Measurements from ENCODE around the gene PRR5L.
"Not testable (repeated sequence)": the region's sequence is repeated elsewhere in the genome, so short reads cannot be mapped to it uniquely, and the experiment has no call there.

Gene PRR5L

DNA sequence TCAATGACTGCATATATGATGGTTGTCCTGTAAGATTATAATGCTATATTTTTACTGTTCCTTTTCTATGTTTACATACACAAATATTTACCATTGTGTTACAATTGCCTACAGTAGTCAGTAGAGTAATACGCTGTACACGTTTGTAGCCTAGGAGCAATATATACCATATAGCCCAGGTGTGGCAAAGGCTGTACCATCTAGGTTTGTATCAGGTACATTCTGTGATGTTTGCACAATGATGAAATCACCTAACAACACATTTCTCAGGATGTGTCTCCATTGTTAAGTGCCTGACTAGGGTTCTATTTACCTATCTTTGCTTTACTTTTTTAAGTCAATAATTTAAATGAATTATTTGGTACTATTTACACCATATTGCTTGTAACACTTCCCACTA is 21.9 kb downstream of the PRR5L start:
- Histone ChIP-seq H3K27ac (ENCODE audit: low read depth, low read length) (no peak overlapping the region), H3K4me1 (ENCODE audit: control insufficient read depth in 1 of 2, insufficient read depth in 2 of 2, low read length in 2 of 2) (no peaks in the 10 kb centered on the region), H3K36me3 (ENCODE audit: control insufficient read depth in 1 of 2, insufficient read depth in 2 of 2, low read length in 2 of 2) (no peaks in the 10 kb centered on the region), H3K9ac (ENCODE audit: low read depth in 1 of 2, low read length in 2 of 2) (no peak overlapping the region), H3K27me3 (ENCODE audit: control insufficient read depth in 1 of 2, insufficient read depth in 2 of 2, low read length in 2 of 2) (no peaks in the 10 kb centered on the region), H3K4me3 (ENCODE audit: low read depth in 1 of 2, low read length in 2 of 2) (no peak overlapping the region), H3K9me3 (ENCODE audit: control insufficient read depth in 1 of 2, low read length in 2 of 2) (no peaks in the 10 kb centered on the region)

DNA sequence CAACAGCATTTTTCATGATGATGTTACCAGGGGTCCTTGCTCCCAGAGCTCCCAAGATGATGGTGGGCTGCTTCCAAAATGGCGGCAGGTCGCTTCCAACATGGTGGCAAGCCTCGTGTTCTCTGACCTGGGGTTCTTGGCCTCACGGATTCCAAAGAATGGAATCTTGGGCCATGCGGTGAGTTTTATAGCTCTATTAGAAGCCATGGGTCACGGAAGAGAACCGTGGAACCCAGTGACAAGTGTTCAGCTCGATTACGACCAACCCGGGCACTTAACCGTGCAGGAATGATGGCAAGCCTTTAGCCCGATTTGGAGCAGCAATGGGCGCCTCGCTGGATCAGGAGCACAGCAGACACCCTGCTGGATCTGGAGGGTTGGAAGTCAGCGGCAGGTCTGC is 28.9 kb downstream of the PRR5L start:
- not testable (repeated sequence) for H3K4me3 ChIP-seq (ENCODE audit: low read depth in 1 of 2, low read length in 2 of 2); H3K27ac ChIP-seq (ENCODE audit: low read depth, low read length); H3K9me3 ChIP-seq (ENCODE audit: control insufficient read depth in 1 of 2, low read length in 2 of 2); H3K9ac ChIP-seq (ENCODE audit: low read depth in 1 of 2, low read length in 2 of 2); H3K27me3 ChIP-seq (ENCODE audit: control insufficient read depth in 1 of 2, insufficient read depth in 2 of 2, low read length in 2 of 2); H3K36me3 ChIP-seq (ENCODE audit: control insufficient read depth in 1 of 2, insufficient read depth in 2 of 2, low read length in 2 of 2)
- peaks cover 0 to 13% of the 10 kb centered on the region in 2 donors for H3K4me1 ChIP-seq (ENCODE audit: control insufficient read depth in 1 of 2, insufficient read depth in 2 of 2, low read length in 2 of 2)

DNA sequence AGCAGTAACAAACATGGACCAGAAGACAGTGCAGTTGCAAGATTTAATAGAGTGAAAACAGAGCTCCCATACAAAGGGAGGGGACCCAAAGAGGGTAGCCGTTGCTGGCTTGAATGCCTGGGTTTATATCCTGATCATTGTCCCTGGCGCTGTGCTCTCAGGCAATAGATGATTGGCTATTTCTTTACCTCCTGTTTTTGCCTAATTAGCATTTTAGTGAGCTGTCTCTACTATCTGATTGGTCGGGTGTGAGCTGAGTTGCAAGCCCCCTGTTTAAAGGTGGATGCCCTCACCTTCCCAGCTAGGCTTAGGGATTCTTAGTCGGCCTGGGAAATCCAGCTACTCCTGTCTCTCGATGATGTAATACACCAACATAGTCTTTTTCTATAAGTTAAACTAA is 29.3 kb downstream of the PRR5L start:
- not testable (repeated sequence) for H3K9ac ChIP-seq (ENCODE audit: low read depth in 1 of 2, low read length in 2 of 2); H3K27ac ChIP-seq (ENCODE audit: low read depth, low read length); H3K27me3 ChIP-seq (ENCODE audit: control insufficient read depth in 1 of 2, insufficient read depth in 2 of 2, low read length in 2 of 2); H3K36me3 ChIP-seq (ENCODE audit: control insufficient read depth in 1 of 2, insufficient read depth in 2 of 2, low read length in 2 of 2); H3K4me3 ChIP-seq (ENCODE audit: low read depth in 1 of 2, low read length in 2 of 2); H3K9me3 ChIP-seq (ENCODE audit: control insufficient read depth in 1 of 2, low read length in 2 of 2)
- H3K4me1 ChIP-seq (ENCODE audit: control insufficient read depth in 1 of 2, insufficient read depth in 2 of 2, low read length in 2 of 2): peaks cover 0 to 13% of the 10 kb centered on the region in 2 donors

DNA sequence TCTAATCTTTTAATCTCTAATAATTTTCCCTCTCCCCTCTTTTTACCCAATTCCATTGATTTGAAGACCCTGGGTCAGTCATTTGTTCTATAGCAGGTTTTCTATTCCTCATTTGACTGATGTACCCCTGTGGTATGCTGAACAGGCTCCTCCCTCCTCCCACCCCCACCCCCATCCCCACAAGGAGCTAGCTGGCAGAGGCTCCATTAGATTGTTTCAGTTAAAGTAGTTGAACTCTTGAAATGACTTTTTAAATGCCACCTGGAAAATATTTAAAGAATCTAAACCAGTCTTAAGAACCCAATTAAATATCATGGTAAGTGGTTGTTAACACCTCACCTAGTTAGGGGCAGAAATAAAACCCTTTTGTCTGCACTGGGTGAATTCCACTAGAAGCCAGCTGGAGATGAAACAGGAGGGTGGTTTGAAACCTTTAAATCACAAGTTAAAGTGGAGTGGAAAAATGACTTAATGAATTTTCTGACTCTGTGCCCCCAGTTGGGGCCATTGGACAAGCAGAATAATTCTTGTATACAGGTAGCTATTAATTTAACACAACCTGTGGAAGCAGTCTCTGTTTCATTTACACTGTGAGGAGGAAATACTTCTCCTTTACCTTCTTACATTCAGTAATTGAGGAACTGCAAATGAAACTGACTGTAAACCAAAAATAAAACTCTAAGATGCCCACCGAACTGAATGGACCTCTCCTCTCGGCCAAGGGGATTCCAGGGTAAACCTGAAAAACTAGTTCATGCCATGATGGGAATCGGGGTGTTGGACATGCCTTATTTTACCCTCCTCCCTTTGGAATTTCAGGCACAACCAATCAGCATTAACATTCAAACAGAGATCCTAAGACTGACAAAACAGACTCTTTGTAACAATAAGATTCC is 30.7 kb downstream of the PRR5L start:
- Histone ChIP-seq H3K27ac (ENCODE audit: low read depth, low read length) (no peak overlapping the region), H3K4me1 (ENCODE audit: control insufficient read depth in 1 of 2, insufficient read depth in 2 of 2, low read length in 2 of 2) (peaks cover 0 to 13% of the 10 kb centered on the region in 2 donors), H3K9ac (ENCODE audit: low read depth in 1 of 2, low read length in 2 of 2) (no peak overlapping the region), H3K27me3 (ENCODE audit: control insufficient read depth in 1 of 2, insufficient read depth in 2 of 2, low read length in 2 of 2) (no peaks in the 10 kb centered on the region), H3K4me3 (ENCODE audit: low read depth in 1 of 2, low read length in 2 of 2) (no peak overlapping the region), H3K9me3 (ENCODE audit: control insufficient read depth in 1 of 2, low read length in 2 of 2) (no peaks in the 10 kb centered on the region), H3K36me3 (ENCODE audit: control insufficient read depth in 1 of 2, insufficient read depth in 2 of 2, low read length in 2 of 2) (no peaks in the 10 kb centered on the region)

DNA sequence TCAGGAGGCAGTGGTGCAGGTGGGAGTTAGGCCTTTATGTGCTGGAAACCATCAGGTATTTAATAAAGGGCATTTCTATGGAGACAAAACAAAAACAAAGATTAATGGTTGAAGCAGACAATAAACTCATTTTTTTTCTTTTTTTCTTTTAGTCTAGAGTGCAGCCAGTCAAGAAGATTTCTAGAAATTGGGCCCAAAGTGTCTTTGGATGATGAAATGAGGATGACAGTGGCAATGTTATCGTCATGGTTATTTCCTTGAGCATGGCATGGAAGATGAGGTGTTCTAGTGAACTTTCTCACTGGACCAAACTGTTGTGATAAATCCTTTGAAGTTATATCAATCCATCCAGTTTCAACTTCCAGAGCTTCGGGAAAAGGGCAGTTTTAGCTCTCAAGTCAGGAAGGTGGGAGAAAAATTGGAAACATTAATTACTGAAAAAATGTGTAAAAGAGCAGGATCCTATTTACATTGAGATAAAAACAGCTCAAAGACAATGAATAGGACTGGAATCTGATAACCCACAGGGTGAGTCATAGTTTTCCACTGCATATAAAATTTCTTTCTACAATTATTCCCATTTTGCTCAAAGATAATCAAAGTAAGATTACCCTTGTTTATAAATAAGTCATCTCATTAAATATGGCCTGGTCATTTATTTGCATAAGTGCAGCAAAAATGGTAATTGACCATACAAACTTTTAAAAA is 33.0 kb downstream of the PRR5L start:
- Histone ChIP-seq H3K4me1 (ENCODE audit: control insufficient read depth in 1 of 2, insufficient read depth in 2 of 2, low read length in 2 of 2) (peaks cover 0 to 13% of the 10 kb centered on the region in 2 donors), H3K9ac (ENCODE audit: low read depth in 1 of 2, low read length in 2 of 2) (no peak overlapping the region), H3K36me3 (ENCODE audit: control insufficient read depth in 1 of 2, insufficient read depth in 2 of 2, low read length in 2 of 2) (no peaks in the 10 kb centered on the region), H3K27me3 (ENCODE audit: control insufficient read depth in 1 of 2, insufficient read depth in 2 of 2, low read length in 2 of 2) (no peaks in the 10 kb centered on the region), H3K27ac (ENCODE audit: low read depth, low read length) (no peak overlapping the region), H3K4me3 (ENCODE audit: low read depth in 1 of 2, low read length in 2 of 2) (no peak overlapping the region), H3K9me3 (ENCODE audit: control insufficient read depth in 1 of 2, low read length in 2 of 2) (no peaks in the 10 kb centered on the region)

DNA sequence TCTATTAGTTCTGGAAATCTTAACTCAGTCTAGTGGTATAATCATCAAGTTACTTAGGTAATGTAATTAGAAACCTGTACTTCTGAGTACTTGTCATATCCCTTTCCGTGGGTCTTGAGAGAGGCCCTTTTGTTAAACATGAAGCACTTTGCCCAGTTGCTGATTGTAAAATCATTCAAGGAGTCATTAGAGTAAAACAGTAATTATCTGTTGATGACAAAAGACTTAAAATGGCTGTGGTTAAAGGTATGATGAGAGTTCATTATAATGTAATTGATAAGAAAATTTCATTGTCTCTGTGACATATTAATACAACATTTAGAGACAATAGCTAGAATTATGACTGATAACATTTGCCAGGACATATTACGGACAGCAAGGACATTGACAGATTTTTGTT is 34.3 kb downstream of the PRR5L start:
- Histone ChIP-seq H3K9ac (ENCODE audit: low read depth in 1 of 2, low read length in 2 of 2) (no peak overlapping the region), H3K9me3 (ENCODE audit: control insufficient read depth in 1 of 2, low read length in 2 of 2) (no peaks in the 10 kb centered on the region), H3K27ac (ENCODE audit: low read depth, low read length) (no peak overlapping the region), H3K36me3 (ENCODE audit: control insufficient read depth in 1 of 2, insufficient read depth in 2 of 2, low read length in 2 of 2) (no peaks in the 10 kb centered on the region), H3K27me3 (ENCODE audit: control insufficient read depth in 1 of 2, insufficient read depth in 2 of 2, low read length in 2 of 2) (no peaks in the 10 kb centered on the region), H3K4me3 (ENCODE audit: low read depth in 1 of 2, low read length in 2 of 2) (no peak overlapping the region), H3K4me1 (ENCODE audit: control insufficient read depth in 1 of 2, insufficient read depth in 2 of 2, low read length in 2 of 2) (peaks cover 0 to 13% of the 10 kb centered on the region in 2 donors)

DNA sequence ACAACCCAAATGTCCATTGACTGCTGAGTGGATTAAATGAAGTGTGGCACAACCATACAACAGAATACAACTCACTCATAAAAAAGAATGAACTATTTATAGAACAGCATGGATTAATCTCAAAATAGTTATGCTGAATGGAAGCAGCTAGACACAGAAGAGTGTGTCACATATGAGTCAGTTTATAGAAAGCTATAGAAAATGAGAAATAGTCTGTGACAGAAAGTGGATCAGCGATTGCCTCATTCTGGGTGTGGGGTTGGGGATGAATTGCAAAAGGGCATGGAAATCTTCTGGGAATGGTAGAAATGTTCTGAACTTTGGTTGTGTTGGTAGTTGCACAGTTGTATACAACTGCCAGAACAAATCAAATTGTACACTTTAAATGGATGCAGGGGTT is 37.4 kb downstream of the PRR5L start:
- H3K4me3 ChIP-seq (ENCODE audit: low read depth in 1 of 2, low read length in 2 of 2): no peak overlapping the region
- H3K36me3 ChIP-seq (ENCODE audit: control insufficient read depth in 1 of 2, insufficient read depth in 2 of 2, low read length in 2 of 2): no peaks in the 10 kb centered on the region
- H3K9ac ChIP-seq (ENCODE audit: low read depth in 1 of 2, low read length in 2 of 2): no peak overlapping the region
- no peak overlapping the region for H3K27ac ChIP-seq (ENCODE audit: low read depth, low read length)
- H3K9me3 ChIP-seq (ENCODE audit: control insufficient read depth in 1 of 2, low read length in 2 of 2): no peaks in the 10 kb centered on the region
- no peaks in the 10 kb centered on the region for H3K4me1 ChIP-seq (ENCODE audit: control insufficient read depth in 1 of 2, insufficient read depth in 2 of 2, low read length in 2 of 2)
- no peaks in the 10 kb centered on the region for H3K27me3 ChIP-seq (ENCODE audit: control insufficient read depth in 1 of 2, insufficient read depth in 2 of 2, low read length in 2 of 2)

DNA sequence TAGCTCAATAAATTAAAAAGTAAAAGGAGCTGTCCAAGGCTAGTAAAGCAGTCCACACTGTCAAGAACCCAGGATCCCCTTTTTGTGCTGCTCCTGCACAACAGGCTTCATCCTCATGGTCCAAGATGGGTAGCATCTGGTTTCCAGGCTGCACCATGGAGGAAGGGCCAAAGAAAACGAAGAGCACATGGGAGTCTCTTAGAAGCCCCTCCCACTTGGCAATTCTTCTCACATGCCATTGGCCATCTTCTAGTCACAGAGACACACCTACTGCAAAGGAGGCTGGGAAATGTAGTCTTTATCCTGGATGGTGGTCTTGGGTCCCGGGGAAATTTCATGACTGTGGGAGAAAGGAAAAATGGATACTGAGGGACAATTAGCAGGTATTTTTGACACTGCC is 37.8 kb downstream of the PRR5L start:
- Histone ChIP-seq H3K9me3 (ENCODE audit: control insufficient read depth in 1 of 2, low read length in 2 of 2) (no peaks in the 10 kb centered on the region), H3K4me1 (ENCODE audit: control insufficient read depth in 1 of 2, insufficient read depth in 2 of 2, low read length in 2 of 2) (no peaks in the 10 kb centered on the region), H3K4me3 (ENCODE audit: low read depth in 1 of 2, low read length in 2 of 2) (no peak overlapping the region), H3K9ac (ENCODE audit: low read depth in 1 of 2, low read length in 2 of 2) (no peak overlapping the region), H3K27ac (ENCODE audit: low read depth, low read length) (no peak overlapping the region), H3K27me3 (ENCODE audit: control insufficient read depth in 1 of 2, insufficient read depth in 2 of 2, low read length in 2 of 2) (no peaks in the 10 kb centered on the region), H3K36me3 (ENCODE audit: control insufficient read depth in 1 of 2, insufficient read depth in 2 of 2, low read length in 2 of 2) (no peaks in the 10 kb centered on the region)

DNA sequence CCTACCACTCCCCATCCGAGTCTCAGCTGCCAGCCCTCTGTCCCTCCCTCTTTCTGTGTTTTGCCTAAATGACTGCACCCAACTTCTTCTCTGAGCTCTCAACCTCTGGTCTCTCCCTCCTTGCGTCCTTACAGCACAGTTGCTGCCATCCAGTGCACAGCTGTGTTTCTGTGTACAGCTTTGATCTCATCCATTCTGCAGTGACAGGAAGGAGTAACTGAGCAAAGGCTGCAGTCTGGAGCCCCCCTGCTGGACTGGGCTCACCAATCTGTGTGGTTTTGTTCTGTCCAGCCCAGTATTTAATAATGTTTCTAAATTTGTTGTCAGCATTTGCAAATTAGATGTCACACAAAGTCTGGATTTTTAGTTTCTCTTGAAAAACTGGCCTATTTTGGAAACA is 43.8 kb downstream of the PRR5L start:
- Histone ChIP-seq H3K9ac (ENCODE audit: low read depth in 1 of 2, low read length in 2 of 2) (no peak overlapping the region), H3K9me3 (ENCODE audit: control insufficient read depth in 1 of 2, low read length in 2 of 2) (no peaks in the 10 kb centered on the region), H3K36me3 (ENCODE audit: control insufficient read depth in 1 of 2, insufficient read depth in 2 of 2, low read length in 2 of 2) (no peaks in the 10 kb centered on the region), H3K27me3 (ENCODE audit: control insufficient read depth in 1 of 2, insufficient read depth in 2 of 2, low read length in 2 of 2) (no peaks in the 10 kb centered on the region), H3K27ac (ENCODE audit: low read depth, low read length) (no peak overlapping the region), H3K4me1 (ENCODE audit: control insufficient read depth in 1 of 2, insufficient read depth in 2 of 2, low read length in 2 of 2) (peaks cover 0 to under 1% of the 10 kb centered on the region in 2 donors), H3K4me3 (ENCODE audit: low read depth in 1 of 2, low read length in 2 of 2) (no peak overlapping the region)

DNA sequence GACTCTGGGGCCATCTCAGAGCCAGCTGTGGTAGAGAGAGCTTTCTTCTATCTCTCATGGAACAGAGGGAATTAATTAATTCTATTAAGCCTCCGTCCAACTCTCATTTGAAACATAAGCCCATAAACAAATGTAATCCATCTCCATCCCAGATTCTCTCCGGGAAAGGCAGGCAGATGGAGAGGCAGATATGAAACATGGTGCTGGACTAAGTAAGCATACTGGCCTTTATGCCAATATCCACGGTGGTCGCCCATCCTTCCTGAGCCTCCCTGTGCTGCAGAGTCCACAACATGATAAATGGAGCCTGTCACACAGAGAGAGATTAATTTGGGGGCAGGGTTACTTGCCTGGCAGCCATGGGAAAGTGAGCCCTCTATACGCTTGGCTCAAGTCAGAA is 44.8 kb downstream of the PRR5L start:
- Histone ChIP-seq H3K27ac (ENCODE audit: low read depth, low read length) (no peak overlapping the region), H3K9me3 (ENCODE audit: control insufficient read depth in 1 of 2, low read length in 2 of 2) (no peaks in the 10 kb centered on the region), H3K36me3 (ENCODE audit: control insufficient read depth in 1 of 2, insufficient read depth in 2 of 2, low read length in 2 of 2) (no peaks in the 10 kb centered on the region), H3K9ac (ENCODE audit: low read depth in 1 of 2, low read length in 2 of 2) (no peak overlapping the region), H3K4me1 (ENCODE audit: control insufficient read depth in 1 of 2, insufficient read depth in 2 of 2, low read length in 2 of 2) (peaks cover 7 to 8% of the 10 kb centered on the region in 2 donors), H3K27me3 (ENCODE audit: control insufficient read depth in 1 of 2, insufficient read depth in 2 of 2, low read length in 2 of 2) (no peaks in the 10 kb centered on the region), H3K4me3 (ENCODE audit: low read depth in 1 of 2, low read length in 2 of 2) (no peak overlapping the region)
